ENCODE measurements around the gene TP53BP2. TPM values are rescaled to one million over a fixed set of nuclear protein-coding genes. Genes with fewer than 3 reads are reported as not detected.

Gene TP53BP2
- total RNA-seq, 1 donor: 31.8 TPM

DNA sequence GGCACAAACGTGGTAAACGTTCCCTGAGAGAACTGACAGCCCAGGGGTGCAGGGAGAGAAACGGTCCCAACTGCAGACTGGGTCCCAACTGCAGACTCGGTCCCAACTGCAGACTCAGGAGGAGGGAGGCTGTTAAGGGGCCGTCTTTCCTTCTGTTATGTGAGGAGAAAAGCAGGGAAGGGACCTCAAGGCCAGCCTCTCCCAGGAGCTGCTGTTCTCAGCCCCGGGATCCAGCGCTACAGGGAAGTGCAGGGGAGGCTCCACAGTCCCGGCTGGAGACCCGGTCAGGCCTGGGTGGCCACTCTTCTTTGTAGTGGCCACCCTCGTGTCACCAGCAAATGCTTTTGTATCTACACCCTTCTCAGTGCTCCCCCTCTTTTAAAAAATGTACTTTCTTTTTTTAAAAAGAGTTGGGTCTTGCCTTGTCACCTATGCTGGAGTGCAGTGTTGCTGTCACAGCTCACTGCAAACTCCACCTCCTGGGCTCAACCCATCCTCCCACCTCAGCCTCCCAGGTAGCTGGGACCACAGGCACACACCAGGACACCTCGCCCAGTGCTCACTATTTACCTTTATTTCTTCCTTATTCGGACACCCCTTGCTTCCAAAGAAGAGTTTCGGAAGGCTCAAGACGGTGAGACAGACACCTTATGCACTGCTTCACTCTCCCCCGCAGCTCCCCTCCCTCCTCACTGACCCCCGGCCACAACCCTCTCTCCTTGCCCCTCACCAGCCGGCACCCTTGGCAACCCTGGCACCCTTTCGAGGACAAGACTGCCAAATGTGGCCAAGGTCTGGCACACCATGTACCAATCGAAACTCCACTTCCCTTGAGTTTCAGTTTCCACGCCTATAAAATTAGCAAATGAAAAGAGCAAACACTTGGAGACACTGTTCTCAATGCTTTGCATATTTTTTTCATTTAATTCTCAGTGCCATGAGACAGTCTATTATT, 111.6 kb downstream of the TP53BP2 start:
- Histone ChIP-seq H3K9me3 (ENCODE audit: low read depth, low read length) (no peaks in the 10 kb centered on the region), H3K27ac (ENCODE audit: low read depth, low read length) (peak overlapping the region; percentile 8), H3K4me1 (ENCODE audit: insufficient read depth, low read length) (peaks cover 47% of the 10 kb centered on the region), H3K4me2 (ENCODE audit: insufficient read depth, low read length) (no peak overlapping the region), H3K36me3 (ENCODE audit: insufficient read depth, low read length) (peaks cover 15% of the 10 kb centered on the region), H3K79me2 (ENCODE audit: insufficient read depth, low read length) (peaks cover 81% of the 10 kb centered on the region), H3K27me3 (ENCODE audit: insufficient read depth, low read length) (no peaks in the 10 kb centered on the region), H2AFZ (ENCODE audit: low read length) (no peak overlapping the region), H4K20me1 (ENCODE audit: insufficient read depth, low read length) (peaks cover 24% of the 10 kb centered on the region), H3K4me3 (ENCODE audit: insufficient read depth, low read length) (no peak overlapping the region)
- no peak for DNase-seq (ENCODE audit: insufficient read length, low spot score, missing footprints)
- TF ChIP-seq, protein P1, sequence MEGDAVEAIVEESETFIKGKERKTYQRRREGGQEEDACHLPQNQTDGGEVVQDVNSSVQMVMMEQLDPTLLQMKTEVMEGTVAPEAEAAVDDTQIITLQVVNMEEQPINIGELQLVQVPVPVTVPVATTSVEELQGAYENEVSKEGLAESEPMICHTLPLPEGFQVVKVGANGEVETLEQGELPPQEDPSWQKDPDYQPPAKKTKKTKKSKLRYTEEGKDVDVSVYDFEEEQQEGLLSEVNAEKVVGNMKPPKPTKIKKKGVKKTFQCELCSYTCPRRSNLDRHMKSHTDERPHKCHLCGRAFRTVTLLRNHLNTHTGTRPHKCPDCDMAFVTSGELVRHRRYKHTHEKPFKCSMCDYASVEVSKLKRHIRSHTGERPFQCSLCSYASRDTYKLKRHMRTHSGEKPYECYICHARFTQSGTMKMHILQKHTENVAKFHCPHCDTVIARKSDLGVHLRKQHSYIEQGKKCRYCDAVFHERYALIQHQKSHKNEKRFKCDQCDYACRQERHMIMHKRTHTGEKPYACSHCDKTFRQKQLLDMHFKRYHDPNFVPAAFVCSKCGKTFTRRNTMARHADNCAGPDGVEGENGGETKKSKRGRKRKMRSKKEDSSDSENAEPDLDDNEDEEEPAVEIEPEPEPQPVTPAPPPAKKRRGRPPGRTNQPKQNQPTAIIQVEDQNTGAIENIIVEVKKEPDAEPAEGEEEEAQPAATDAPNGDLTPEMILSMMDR (IDR thresholded peaks at IDR 0.05; ENCODE audit: extremely low read depth, low read depth, low read length): no peak

DNA sequence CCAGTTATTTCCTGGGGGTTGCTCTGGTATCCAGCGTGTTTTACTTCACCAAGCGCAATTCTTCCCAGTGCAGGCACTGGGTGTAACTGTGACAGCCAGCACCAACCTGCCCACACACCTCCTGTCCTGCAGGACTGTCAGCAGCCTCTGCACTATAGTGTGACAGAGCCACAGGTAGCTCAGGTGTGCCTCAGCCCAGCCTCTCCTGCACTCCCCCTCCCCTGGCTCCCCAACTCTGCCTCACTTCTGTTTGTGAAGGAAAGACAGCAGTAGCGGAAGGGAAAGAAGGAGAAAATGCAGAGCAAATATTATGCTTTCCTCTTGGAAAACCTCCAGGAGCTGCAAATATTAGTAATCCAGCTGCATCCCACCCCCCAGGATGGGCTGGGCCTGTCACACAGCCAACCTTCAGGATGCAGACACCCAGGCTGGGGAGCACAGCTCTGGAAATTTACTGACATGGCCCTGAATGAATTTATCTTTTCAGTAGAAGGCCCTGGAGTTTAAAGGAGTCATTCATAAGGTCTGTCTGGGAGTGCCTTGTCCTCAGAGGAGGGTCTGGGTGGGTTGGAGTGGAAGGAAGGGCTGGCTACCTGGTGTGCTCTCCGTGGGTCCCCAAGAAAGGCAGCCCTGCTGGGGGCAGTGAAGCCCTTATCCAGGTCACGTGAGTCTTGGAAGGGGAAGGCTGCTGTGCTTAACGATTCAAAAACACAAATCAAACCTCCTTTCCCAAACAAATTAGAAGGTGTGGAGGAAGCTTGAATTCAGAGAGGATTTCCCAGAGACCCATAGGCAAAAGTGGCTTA, 112.6 kb downstream of the TP53BP2 start:
- H3K4me2 ChIP-seq (ENCODE audit: insufficient read depth, low read length): no peak overlapping the region
- H4K20me1 ChIP-seq (ENCODE audit: insufficient read depth, low read length): peaks cover 24% of the 10 kb centered on the region
- peaks cover 49% of the 10 kb centered on the region for H3K4me1 ChIP-seq (ENCODE audit: insufficient read depth, low read length)

DNA sequence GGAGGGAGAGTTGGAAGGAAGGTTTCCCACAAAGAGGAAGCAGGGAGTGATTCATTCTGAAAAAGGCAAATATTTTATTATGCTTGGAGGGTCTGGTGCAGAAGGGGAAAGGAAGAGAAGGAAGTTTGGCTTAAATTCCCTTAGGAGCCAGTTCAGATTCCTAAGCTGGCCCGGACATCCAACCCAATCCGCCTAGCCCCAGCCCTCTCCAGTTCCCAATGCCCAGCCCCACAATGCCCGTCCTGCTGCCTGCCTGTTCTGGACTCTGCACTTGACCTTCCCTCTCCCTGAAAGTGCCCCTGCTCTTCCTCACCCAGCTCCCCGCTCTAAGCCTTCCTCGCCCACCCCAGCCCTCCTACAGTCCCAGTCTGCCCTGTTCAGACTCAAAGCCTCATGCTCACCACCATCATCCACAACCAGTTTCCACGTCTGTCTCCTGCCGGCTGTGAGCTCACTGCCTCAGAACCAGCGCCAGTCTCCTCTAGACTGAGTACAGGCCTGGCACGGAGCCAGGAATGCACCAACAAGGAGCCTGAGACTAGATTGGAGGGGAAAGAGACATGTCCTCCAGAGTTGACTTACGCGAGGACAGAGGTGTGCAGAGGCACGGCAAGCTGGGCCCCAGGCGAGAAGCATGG, 114.5 kb downstream of the TP53BP2 start:
- peak; percentile 93 for DNase-seq (ENCODE audit: insufficient read length, low spot score, missing footprints)
- H3K27me3 ChIP-seq (ENCODE audit: insufficient read depth, low read length): no peaks in the 10 kb centered on the region
- no peaks in the 10 kb centered on the region for H3K9me3 ChIP-seq (ENCODE audit: low read depth, low read length)
- H3K4me3 ChIP-seq (ENCODE audit: insufficient read depth, low read length): peak overlapping the region; percentile 1
- H2AFZ ChIP-seq (ENCODE audit: low read length): no peak overlapping the region
- H4K20me1 ChIP-seq (ENCODE audit: insufficient read depth, low read length): peaks cover 32% of the 10 kb centered on the region
- TF ChIP-seq, protein P1 (IDR thresholded peaks at IDR 0.05; ENCODE audit: extremely low read depth, low read depth, low read length): no peak
- peaks cover 59% of the 10 kb centered on the region for H3K4me1 ChIP-seq (ENCODE audit: insufficient read depth, low read length)
- H3K79me2 ChIP-seq (ENCODE audit: insufficient read depth, low read length): peaks cover 85% of the 10 kb centered on the region
- H3K36me3 ChIP-seq (ENCODE audit: insufficient read depth, low read length): peaks cover 28% of the 10 kb centered on the region
- peak overlapping the region; percentile 22 for H3K4me2 ChIP-seq (ENCODE audit: insufficient read depth, low read length)
- peak overlapping the region; percentile 85 for H3K27ac ChIP-seq (ENCODE audit: low read depth, low read length)

More for the DNA sequence above, 112.6 kb downstream of the TP53BP2 start:
- H2AFZ ChIP-seq (ENCODE audit: low read length): no peak overlapping the region
- TF ChIP-seq, protein P1 (IDR thresholded peaks at IDR 0.05; ENCODE audit: extremely low read depth, low read depth, low read length): no peak
- peaks cover 83% of the 10 kb centered on the region for H3K79me2 ChIP-seq (ENCODE audit: insufficient read depth, low read length)
- H3K36me3 ChIP-seq (ENCODE audit: insufficient read depth, low read length): peaks cover 21% of the 10 kb centered on the region
- no peak for DNase-seq (ENCODE audit: insufficient read length, low spot score, missing footprints)
- H3K9me3 ChIP-seq (ENCODE audit: low read depth, low read length): no peaks in the 10 kb centered on the region
- peak overlapping the region; percentile 85 for H3K27ac ChIP-seq (ENCODE audit: low read depth, low read length)
- no peaks in the 10 kb centered on the region for H3K27me3 ChIP-seq (ENCODE audit: insufficient read depth, low read length)
- H3K4me3 ChIP-seq (ENCODE audit: insufficient read depth, low read length): no peak overlapping the region
